Measurements from ENCODE around the gene CHD9. TPM values are rescaled to one million over a fixed set of nuclear protein-coding genes. Genes with fewer than 3 reads are reported as not detected.
"Not testable (repeated sequence)": the region's sequence is repeated elsewhere in the genome, so short reads cannot be mapped to it uniquely, and the experiment has no call there.

CHD9 gene
- total RNA-seq, 1 donor from 2014 or later = 49.2 TPM

DNA sequence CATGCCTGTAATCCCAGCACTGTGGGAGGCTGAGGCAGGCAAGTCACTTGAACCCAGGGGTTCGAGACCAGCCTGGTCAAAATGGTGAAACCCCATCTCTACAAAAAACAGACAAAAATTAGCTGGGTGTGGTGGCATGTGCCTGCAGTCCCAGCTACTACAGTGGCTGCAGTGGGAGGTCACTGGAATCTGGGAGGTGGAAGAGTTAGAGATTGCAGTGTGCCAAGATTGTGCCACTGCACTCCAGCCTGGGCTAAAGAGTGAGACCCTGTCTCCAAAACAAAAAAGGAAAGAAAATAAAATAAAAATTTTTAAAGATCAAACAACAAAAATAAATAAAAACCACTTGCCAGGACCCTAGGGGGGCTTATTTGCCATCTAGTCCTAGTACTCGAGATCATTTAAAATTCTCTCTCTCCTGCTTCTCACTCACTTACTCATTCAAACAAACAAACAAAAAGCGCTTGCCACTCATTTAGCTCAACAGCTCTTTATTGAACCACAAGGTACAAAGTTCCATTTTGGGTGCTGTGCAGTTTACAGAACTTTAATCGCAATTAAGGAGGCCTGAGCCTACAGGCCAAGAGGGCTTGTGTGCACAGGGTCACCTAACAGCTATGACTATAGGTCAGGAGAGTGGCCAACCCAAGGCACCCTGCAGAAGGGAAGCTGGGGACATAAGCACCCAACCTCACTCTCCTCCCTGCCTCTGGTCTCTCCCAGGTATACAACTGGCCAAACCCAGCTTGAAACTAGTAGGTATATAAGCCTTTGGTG is 6.5 kb upstream of the CHD9 start:
- no peak overlapping the region for H3K4me3 Mint-ChIP-seq (ENCODE audit: unreplicated experiment)

DNA sequence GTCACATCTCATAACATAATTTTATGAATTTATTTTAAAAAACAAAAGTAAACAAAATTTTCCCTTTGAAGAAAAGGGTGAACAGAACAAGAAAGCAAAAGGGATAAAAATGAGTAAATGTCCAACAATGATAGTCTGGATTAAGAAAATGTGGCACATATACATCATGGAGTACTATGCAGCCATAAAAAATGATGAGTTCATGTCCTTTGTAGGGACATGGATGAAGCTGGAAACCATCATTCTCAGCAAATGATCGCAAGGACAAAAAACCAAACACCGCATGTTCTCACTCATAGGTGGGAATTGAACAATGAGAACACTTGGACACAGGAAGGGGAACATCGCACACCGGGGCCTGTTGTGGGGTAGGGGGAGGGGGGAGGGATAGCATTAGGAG is 3.5 kb upstream of the CHD9 start:
- H3K27me3 Mint-ChIP-seq (ENCODE audit: unreplicated experiment); DNase-seq (ENCODE audit: low spot score); H3K9me3 Mint-ChIP-seq (ENCODE audit: unreplicated experiment); H3K27ac Mint-ChIP-seq (ENCODE audit: unreplicated experiment); H3K4me3 Mint-ChIP-seq (ENCODE audit: unreplicated experiment): not testable (repeated sequence)
- Mint-ChIP-seq H3K36me3 (ENCODE audit: low read depth, unreplicated experiment) (peaks cover 11% of the 10 kb centered on the region), H3K4me1 (ENCODE audit: unreplicated experiment) (peaks cover 18% of the 10 kb centered on the region)

More for the DNA sequence above, 6.5 kb upstream of the CHD9 start:
- no peaks in the 10 kb centered on the region for H3K9me3 Mint-ChIP-seq (ENCODE audit: unreplicated experiment)
- no peak overlapping the region for H3K27ac Mint-ChIP-seq (ENCODE audit: unreplicated experiment)
- H3K36me3 Mint-ChIP-seq (ENCODE audit: low read depth, unreplicated experiment) = peaks cover 16% of the 10 kb centered on the region
- TF ChIP-seq, protein P1, sequence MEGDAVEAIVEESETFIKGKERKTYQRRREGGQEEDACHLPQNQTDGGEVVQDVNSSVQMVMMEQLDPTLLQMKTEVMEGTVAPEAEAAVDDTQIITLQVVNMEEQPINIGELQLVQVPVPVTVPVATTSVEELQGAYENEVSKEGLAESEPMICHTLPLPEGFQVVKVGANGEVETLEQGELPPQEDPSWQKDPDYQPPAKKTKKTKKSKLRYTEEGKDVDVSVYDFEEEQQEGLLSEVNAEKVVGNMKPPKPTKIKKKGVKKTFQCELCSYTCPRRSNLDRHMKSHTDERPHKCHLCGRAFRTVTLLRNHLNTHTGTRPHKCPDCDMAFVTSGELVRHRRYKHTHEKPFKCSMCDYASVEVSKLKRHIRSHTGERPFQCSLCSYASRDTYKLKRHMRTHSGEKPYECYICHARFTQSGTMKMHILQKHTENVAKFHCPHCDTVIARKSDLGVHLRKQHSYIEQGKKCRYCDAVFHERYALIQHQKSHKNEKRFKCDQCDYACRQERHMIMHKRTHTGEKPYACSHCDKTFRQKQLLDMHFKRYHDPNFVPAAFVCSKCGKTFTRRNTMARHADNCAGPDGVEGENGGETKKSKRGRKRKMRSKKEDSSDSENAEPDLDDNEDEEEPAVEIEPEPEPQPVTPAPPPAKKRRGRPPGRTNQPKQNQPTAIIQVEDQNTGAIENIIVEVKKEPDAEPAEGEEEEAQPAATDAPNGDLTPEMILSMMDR (IDR thresholded peaks at IDR 0.05; ENCODE audit: unreplicated experiment) = no peak
- H3K4me1 Mint-ChIP-seq (ENCODE audit: unreplicated experiment) = peaks cover 13% of the 10 kb centered on the region
- DNase-seq (ENCODE audit: low spot score) = no peak
- peaks cover 6% of the 10 kb centered on the region for H3K27me3 Mint-ChIP-seq (ENCODE audit: unreplicated experiment)

DNA sequence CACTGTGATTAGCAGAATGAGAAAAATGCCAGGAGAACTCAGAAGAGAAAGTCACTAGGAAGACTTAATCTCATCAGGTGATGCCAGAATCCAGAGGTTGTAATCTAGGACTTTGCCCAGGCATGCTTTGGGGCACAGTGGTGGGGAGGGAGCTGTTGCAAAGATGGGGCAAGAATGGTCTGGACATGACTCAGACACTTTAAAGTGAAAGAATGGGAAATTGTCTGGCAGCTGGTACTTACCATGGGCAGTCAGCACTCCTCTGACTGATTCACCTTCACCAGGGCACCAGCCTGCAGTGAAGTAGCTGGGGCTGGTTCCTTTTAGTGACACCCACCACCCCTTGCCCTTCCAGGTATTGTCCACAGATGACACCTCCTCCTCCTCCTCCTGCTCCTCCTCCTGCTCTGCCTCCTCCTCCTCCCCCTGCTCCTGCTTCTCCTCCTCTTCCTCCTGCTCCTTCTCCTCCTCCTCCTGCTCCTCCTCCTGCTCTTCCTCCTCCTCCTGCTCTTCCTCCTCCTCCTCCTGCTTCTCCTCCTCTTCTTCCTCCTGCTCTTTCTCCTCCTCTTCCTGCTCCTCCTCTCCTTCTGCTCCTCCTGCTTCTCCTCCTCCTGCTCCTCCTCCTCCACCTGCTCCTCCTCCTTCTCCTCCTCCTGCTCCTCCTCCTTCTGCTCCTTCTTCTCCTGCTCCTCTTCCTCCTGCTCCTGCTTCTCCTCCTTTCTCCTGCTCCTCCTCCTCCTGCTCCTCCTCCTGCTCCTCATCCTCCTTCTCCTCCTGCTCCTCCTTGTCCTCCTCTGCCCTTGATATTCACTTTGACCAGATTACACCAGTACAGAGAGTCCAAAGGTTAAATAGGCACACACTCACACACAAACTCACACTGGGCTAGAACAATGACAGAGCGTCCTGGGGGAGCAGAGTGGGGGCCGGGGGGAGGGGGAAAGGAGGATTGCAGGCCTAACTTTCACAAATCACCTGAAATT is 2.0 kb upstream of the CHD9 start, which contains the start of gene CHD9NB:
CHD9NB (minus strand) TSS at position 379 of the 983 bp plus-strand sequence. CDS start 8,739 bp downstream, outside the sequence.
- Mint-ChIP-seq H3K9me3 (ENCODE audit: unreplicated experiment) (no peaks in the 10 kb centered on the region), H3K36me3 (ENCODE audit: low read depth, unreplicated experiment) (no peaks in the 10 kb centered on the region), H3K4me1 (ENCODE audit: unreplicated experiment) (peaks cover 26% of the 10 kb centered on the region), H3K27me3 (ENCODE audit: unreplicated experiment) (peaks cover 4% of the 10 kb centered on the region), H3K4me3 (ENCODE audit: unreplicated experiment) (peak within 1 kb of the TSS; percentile 63), H3K27ac (ENCODE audit: unreplicated experiment) (peak within 1 kb of the TSS; percentile 74)
- TF ChIP-seq, protein P1 (IDR thresholded peaks at IDR 0.05; ENCODE audit: unreplicated experiment) = no peak
- no peak for DNase-seq (ENCODE audit: low spot score)

DNA sequence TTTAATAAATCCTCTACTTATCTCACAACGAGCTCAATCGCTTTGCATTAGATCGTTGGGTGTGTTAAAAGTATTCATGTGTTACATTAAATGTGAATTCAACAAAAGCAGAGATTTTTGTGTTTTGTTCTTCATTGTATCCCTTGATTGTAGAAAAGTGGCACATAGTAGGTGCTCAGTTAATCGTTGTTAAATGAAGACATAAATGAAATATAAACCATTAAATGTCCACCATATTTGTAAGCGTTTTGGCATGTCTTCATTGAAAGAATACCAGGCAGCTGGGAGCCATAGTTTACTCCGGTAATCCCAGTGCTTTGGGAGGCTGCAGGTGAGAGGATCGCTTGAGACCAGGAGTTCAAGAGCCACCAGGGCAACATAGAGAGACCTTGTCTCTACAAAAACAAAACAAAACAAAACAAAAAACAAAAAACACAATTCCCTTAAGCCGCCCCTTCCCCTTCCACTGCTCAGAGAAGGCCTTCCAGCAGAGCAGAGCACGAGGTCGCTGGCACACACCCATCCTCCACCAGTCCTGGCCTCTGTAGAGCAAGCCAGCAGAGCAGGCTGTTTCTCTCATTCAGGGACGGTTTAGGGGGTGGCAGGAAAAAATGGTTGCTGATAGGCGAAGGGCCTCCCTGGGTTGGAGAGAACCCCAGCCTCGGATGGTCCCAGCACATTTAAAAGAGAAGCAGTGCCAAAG is 673 bp upstream of the CHD9 start:
- Mint-ChIP-seq H3K27me3 (ENCODE audit: unreplicated experiment) (peaks cover 3% of the 10 kb centered on the region), H3K36me3 (ENCODE audit: low read depth, unreplicated experiment) (no peaks in the 10 kb centered on the region), H3K27ac (ENCODE audit: unreplicated experiment) (peak overlapping the region; percentile 70), H3K9me3 (ENCODE audit: unreplicated experiment) (no peaks in the 10 kb centered on the region), H3K4me3 (ENCODE audit: unreplicated experiment) (peak overlapping the region; percentile 76), H3K4me1 (ENCODE audit: unreplicated experiment) (peaks cover 26% of the 10 kb centered on the region)
- DNase-seq (ENCODE audit: low spot score) = no peak
- TF ChIP-seq, protein P1 (IDR thresholded peaks at IDR 0.05; ENCODE audit: unreplicated experiment) = no peak

All from endothelial cell (in vitro differentiated cells).